Iris pigment epithelial cell (primary cell): ENCODE data around the gene RAPGEF1.
"Not testable (repeated sequence)": the region's sequence is repeated elsewhere in the genome, so short reads cannot be mapped to it uniquely, and the experiment has no call there.

Experiments used
- DNase-seq: peaks from one replicate; pipeline ENCODE4 v3.0.0-alpha.2; 2011; ENCODE audit warnings: low read depth

The RAPGEF1 gene

DNA sequence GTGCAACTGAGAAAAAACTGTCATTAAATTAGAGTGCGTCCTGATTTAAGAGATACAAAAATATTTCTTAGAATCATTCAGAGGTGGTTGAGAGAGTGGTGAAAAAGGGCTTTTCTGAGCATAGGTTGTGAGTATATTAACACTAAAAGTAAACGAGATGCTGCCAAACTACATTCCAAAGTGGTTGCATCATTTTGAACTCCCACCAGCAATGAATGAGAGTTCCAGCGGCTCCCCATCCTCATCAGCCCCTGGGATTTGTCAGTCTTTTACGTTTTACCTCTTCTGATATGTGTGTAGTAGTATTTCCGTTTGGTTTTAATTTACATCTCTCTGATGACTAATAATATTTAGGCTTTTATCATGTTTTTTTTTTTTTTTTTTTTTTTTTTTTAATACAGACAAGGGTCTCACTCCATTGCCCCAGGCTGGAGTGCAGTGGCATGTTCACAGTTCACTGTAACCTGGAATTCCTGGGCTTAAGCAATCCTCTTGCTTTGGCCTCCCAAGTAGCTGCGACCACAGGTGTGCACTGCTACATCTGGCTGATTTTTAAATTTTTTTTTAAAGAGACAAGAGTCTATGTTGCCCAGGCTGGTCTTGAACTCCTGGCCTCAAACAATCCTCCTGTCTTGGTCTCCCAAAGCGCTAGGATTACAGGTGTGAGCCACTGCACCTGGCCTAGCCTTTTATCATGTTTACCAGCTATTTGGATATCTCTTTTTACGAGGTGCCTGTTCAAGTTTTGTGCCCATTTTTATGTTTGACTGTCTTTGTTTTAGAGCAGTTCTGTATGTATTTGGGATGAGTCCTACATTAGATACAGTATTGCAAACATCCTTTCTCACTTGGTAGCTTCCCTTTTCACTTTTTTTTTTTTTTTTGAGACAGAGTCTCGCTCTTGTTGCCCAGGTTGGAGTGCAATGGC is 177.6 kb downstream of the RAPGEF1 start:
- peak; percentile 23 for DNase-seq

GRCh38 chr9:131559421-131560000 is 180.4 kb downstream of the RAPGEF1 start:
- DNase-seq = no peak

DNA sequence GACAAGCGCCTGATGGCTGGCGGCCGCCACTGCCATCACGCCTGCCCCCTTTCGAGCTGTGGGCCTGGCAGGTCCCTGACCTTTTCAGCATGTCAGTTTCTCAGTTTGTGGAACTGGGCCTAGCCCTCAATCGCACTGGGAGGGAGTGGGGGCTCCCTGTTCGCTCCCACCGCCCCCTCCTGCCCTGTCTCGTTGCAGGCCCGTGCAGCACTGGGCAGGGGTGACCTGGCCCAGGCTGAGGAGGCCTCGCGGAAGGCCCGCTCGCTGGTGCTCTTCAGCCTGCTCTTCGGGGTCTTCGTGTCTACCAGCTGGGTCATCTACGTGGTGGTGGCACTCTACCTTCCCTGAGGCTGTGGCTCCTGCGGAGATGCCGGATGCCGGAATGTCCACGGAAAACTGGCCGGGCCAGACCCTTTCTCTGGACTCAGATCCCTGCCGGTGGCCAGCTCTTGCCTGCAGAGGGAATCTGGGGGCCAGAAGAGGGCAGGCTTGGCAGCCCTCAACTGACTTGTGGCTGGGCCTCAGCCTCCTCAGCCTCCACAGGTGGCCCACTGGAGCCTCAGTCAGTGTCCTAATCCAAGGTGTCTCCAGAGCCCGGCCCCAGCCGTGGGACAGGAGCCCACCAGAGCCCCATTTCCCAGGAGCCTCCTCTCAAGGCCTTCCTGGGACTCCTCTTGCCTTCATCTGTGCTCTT is 181.9 kb downstream of the RAPGEF1 start:
- DNase-seq = no peak

DNA sequence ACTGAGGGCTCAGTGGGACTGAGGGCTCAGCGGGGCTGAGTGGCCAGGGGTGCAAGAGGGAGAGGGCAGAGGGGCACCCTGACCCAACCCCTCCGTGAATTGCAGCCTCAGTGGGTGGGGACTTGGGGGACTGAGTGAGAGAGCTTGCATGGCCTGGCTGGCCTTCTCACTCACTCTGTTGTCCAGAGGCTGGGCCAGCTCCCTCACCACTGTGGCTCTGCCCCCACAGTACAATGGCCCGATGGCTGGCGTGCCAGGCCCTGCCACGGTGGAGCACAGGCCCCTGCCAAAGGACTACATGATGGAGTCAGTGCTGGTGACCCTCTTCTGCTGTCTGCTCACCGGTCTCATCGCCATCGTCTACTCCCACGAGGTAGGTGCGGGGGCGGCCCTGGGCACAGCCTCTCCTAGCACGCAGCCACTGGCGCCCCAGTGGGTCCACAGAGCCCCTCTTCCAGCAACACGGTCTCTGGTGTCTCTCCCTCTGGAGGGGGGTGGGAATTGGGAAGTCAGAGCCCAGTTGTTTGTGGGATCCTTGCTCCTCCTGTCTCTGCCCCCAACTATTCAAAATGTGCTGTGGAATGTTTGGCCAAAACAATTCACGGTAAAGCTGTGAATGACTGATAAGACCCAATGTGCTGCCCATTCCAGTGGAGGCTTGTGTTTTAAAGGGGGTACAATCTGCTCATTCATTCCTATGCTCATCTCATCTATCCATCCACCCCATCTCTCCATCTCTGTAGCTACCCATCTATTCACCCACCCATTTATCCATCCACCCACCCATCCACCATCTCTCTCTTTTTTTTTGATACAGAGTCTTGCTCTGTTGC is 183.8 kb downstream of the RAPGEF1 start:
- no peak for DNase-seq

GRCh38 chr9:131554843-131555351 is 185.0 kb downstream of the RAPGEF1 start:
- DNase-seq = no peak

DNA sequence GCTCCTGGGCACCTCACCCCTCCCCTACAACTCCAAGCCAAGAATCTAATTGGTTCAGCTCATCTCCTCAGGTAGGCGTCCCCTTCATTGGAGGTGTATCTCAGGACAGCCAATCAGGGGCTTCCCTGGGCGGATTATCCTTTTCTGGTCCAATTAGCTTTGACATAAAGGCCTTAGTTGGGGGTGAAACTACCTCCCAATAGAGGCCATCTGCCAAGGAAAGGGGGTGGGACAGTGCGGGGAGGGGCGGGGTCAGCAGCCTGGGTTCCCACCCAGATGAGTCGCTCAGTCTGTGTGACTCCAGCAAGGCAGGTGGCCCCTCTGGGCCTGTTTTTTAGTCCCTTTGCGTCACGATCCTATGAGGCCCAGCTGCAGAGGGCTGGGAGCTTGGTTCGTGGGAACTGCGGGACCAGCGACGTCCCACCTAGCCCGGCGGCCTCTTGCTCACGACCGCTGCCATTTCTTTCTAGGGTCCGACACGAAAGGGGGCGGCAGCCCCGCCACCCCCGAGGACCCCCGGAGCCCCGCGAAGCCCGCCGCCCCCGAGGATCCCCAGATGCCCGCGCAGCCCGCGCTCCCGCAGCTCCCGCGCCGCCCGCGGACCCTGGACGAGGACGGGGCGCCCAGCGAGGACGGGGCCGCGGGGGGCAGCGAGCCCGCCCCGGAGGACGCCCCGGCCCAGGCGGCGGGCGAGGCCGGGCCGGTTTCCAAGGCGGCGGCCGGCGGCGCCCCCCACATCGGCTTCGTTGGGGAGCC is 185.6 kb downstream of the RAPGEF1 start:
- DNase-seq = no peak

GRCh38 chr9:131552030-131552429 is 187.8 kb downstream of the RAPGEF1 start:
- no peak for DNase-seq

GRCh38 chr9:131550465-131550864 is 189.4 kb downstream of the RAPGEF1 start:
- DNase-seq = not testable (repeated sequence)

DNA sequence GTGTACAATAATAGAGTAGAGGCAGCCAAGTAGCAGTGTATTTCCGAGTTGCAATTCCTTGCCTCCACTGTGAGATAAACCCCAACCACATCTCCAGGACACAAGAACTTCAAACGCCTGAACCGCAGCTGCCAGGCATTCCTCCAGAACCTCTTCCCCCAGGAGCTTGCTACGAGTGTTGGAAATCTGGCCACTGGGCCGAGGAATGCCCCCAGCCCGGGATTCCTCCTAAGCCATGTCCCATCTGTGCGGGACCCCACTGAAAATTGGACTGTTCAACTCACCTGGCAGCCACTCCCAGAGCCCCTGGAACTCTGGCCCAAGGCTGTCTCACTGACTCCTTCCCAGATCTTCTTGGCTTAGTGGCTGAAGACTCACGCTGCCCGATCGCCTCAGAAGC is 190.7 kb downstream of the RAPGEF1 start:
- DNase-seq = not testable (repeated sequence)

GRCh38 chr9:131546336-131547084 is 193.4 kb downstream of the RAPGEF1 start:
- DNase-seq = peak; percentile 22

DNA sequence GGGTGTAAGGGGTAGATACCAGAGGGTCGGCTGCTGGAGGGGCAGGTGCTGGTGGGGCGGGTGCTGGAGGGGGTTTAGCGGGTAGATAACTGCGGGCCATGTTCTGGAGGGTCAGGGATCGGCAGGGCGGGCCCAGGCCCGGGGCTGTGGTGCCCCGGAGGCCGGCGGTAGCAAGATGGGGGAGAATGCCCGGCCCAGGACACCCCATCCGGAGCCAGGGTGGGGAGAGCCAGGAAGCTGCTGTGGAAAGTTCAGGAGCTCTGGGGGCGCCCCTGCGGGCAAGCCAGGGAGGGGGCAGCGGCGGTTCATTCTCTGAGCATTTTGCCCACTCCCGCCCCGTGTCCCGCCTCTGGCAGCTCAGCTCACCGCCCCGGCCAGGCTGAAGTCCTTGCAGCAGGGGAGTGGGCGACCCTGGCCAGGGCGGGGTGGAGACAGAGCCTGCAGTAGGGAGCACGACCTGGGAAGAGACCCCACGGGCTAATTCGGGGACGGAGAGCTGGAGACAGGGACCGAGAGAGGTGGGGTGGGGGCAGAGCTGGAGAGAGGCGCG is 194.0 kb downstream of the RAPGEF1 start:
- no peak for DNase-seq

DNA sequence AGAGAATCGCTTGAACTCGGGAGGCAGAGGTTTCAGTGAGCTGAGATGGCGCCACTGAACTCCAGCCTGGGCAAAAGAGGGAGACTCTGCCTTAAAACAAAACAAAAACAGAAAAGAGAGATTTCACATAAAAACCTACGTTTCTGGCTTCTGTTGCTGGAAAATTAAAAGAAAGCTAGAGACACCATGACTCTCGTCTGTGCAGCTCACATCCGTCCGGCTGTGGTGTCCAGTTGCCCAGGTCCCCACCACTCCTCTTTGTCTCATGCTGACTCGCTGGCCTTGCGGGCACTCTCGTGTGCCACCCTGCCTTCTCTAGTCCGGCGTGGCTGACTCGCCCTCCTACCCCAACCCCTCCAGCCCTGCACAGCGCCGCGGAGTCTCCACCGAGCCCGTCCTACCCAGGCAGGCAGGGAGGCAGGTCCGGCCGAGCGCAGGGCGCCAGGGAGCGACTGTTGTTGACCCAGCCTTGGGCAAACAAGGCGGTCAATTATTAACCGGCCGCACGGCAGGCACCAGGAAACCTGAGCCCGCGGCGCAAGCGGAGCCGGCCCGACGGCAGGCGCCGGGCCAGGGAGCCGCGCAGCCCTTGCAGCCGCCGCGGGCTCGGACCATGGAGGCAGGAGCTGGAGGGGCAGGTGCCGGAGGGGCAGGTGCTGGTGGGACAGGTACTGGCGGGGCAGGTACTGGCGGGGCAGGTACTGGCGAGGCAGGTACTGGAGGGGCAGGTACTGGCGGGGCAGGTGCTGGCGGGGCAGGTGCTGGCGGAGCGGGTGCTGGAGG is 194.7 kb downstream of the RAPGEF1 start, which contains the start of gene PRRT1B:
Gene PRRT1B (plus strand): TSS at position 521 of the 783 bp plus-strand sequence. CDS start 93 bp downstream, at position 614.
- DNase-seq = no peak

DNA sequence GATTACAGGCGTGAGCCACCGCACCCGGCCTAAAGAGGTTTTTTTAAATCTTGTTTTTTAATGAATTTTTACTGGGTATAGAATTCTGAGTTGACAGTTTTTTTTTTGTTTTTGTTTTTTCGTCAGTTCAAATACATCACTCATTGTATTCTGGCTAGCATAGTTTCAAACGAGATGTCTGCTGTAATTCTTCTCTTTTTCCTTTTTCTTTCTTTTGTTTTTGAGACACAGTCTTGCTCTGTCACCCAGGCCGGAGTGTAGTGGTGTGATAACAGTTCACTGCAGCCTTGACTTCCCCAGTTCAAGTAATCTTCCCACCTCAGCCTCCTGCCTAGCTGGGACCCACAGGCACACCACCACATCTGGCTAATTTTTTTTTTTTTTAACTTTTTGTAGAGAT is 196.7 kb downstream of the RAPGEF1 start:
- no peak for DNase-seq

GRCh38 chr9:131539223-131539923 is 200.5 kb downstream of the RAPGEF1 start:
- DNase-seq = no peak

DNA sequence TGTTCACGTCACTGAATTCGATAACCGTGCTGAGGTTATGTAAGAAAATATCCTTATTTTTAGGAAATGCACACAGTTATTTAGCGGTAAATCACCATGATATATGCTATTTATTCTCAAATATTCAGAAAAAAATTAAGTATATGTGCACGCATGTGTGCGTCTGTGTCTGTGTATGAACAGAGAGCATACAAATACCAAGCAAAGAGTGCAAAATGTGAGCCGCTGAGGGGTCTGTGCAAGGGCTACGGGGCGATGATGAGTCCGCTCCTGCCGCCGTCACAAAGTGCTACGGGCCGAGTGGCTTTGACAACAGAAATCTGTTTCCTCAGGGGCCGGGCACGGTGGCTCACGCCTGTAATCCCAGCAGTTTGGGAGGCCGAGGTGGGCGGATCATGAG is 201.9 kb downstream of the RAPGEF1 start:
- DNase-seq = no peak

DNA sequence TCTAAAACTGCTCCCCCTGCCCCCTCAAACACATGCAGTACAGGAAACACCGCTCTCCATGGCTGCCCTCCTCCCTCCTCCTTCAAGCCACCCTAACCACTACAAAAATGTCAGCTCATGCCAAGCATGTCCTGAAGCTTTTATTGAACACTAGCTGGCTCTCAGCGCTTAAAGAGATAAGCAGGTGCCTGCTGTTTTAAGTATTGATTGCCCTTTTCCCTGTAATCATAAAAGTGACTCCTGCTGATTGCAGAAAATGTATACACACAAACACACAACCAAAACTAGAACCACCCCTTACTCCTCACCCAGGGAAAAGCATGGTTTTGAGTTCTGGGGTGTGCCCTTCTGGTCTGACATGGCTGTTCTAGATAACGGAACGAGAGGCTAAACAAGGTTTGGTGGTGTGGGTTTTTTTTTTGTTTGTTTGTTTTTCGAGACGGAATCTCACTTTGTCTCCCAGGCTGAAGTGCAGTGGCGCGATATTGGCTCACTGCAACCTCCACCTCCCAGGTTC is 205.1 kb downstream of the RAPGEF1 start:
- DNase-seq = no peak

DNA sequence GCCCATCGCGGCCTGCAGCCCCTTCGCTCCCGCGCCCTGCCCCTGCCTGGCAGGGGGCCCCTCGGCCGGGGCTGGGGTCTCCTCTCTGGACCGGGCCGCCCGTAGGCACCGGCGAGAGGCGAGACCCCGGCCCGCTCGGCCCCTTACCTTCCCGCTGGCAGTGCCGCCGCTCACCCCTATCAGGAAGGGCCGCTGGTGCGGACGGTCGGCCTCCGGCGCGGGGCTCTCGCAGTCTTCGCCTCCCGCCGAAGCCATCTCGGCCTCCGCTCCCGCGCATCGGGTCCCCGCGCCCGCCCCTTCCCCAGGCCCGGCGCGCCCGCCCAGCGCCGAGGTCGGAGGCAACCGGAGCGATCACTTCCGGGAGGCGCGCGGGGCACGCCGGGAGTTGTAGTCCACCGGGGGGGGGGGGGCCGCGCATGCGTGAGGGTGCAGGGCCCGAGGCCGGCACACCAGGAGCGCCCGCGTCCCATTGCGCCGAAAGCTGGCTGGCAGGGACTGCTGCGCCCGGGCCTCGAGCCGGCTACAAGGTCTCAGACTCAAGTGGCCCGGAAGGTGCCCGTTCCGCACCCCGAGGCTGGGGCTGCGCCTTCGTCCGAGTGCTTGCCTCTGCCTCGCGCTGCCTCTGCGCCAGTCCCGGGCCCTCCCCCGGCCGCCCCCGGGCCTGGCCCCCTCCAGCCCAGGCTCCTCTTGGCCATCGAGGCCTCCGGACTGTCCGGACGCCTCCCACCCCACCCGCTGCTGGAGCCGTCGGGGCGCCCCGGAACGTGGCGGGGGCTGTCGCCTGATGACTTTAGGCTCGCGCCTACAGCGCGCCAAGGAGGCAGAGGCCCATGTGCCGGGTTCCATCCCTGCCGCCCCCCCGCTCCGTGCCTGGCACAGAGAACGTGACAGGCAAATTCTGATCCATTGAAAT is 208.7 kb downstream of the RAPGEF1 start, which contains the start of gene UCK1:
Gene UCK1 (minus strand): TSS at position 344 of the 913 bp plus-strand sequence. CDS start 89 bp downstream, at position 255.
- peak; percentile 72 for DNase-seq
